ENCODE data around the gene SEZ6L2.
A peak's percentile ranks its signal among the peaks of the same experiment; 100 is the strongest.

Gene SEZ6L2

GRCh38 chr16:29831490-29831889 lies 67.9 kb downstream of the SEZ6L2 start:
- DNase-seq = no peak
- Histone ChIP-seq H3K27me3 (ENCODE audit: insufficient read depth, low read depth, severe bottlenecking) (no peaks in the 10 kb centered on the region), H3K27ac (no peak overlapping the region), H3K36me3 (no peaks in the 10 kb centered on the region), H3K9me3 (ENCODE audit: severe bottlenecking) (no peaks in the 10 kb centered on the region), H3K4me3 (ENCODE audit: low read depth, low read length) (no peak overlapping the region)
- no peak for TF ChIP-seq CTCF (IDR thresholded peaks at IDR 0.05; ENCODE audit: low read depth, low read length)

DNA sequence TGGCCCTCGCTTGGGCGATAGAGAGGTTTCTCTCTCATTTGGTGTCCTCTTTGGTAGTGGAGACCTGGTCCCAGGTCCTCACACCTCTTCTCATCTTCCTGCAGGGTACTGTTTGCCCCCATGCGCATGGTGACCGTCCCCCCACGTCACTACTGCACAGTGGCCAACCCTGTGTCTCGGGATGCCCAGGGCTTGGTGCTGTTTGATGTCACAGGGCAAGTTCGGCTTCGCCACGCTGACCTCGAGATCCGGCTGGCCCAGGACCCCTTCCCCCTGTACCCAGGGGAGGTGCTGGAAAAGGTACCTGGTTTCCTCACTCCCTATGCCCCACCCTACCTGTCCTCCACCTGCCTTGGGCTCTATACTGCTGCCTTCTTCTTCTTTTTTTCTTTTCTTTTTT lies 68.6 kb downstream of the SEZ6L2 start:
- no peak for TF ChIP-seq CTCF (IDR thresholded peaks at IDR 0.05; ENCODE audit: low read depth, low read length)
- H3K27ac ChIP-seq = no peak overlapping the region
- H3K9me3 ChIP-seq (ENCODE audit: severe bottlenecking) = no peaks in the 10 kb centered on the region
- H3K27me3 ChIP-seq (ENCODE audit: insufficient read depth, low read depth, severe bottlenecking) = no peaks in the 10 kb centered on the region
- no peak overlapping the region for H3K4me3 ChIP-seq (ENCODE audit: low read depth, low read length)
- no peaks in the 10 kb centered on the region for H3K36me3 ChIP-seq
- no peak for DNase-seq

GRCh38 chr16:29826342-29826695 lies 73.0 kb downstream of the SEZ6L2 start:
- no peak for DNase-seq
- peak overlapping the region; percentile 98 for H3K27ac ChIP-seq
- no peaks in the 10 kb centered on the region for H3K27me3 ChIP-seq (ENCODE audit: insufficient read depth, low read depth, severe bottlenecking)
- no peak for TF ChIP-seq CTCF (IDR thresholded peaks at IDR 0.05; ENCODE audit: low read depth, low read length)
- H3K36me3 ChIP-seq = no peaks in the 10 kb centered on the region
- no peaks in the 10 kb centered on the region for H3K9me3 ChIP-seq (ENCODE audit: severe bottlenecking)
- H3K4me3 ChIP-seq (ENCODE audit: low read depth, low read length) = no peak overlapping the region

GRCh38 chr16:29825145-29826044 lies 74.0 kb downstream of the SEZ6L2 start:
- no peak for TF ChIP-seq CTCF (IDR thresholded peaks at IDR 0.05; ENCODE audit: low read depth, low read length)
- peak overlapping the region; percentile 12 for H3K4me3 ChIP-seq (ENCODE audit: low read depth, low read length)
- H3K27ac ChIP-seq = peak overlapping the region; percentile 98
- no peaks in the 10 kb centered on the region for H3K27me3 ChIP-seq (ENCODE audit: insufficient read depth, low read depth, severe bottlenecking)
- no peaks in the 10 kb centered on the region; the same call in none of the 2 replicates for H3K36me3 ChIP-seq
- H3K9me3 ChIP-seq (ENCODE audit: severe bottlenecking) = no peaks in the 10 kb centered on the region
- DNase-seq = peak; percentile 97

DNA sequence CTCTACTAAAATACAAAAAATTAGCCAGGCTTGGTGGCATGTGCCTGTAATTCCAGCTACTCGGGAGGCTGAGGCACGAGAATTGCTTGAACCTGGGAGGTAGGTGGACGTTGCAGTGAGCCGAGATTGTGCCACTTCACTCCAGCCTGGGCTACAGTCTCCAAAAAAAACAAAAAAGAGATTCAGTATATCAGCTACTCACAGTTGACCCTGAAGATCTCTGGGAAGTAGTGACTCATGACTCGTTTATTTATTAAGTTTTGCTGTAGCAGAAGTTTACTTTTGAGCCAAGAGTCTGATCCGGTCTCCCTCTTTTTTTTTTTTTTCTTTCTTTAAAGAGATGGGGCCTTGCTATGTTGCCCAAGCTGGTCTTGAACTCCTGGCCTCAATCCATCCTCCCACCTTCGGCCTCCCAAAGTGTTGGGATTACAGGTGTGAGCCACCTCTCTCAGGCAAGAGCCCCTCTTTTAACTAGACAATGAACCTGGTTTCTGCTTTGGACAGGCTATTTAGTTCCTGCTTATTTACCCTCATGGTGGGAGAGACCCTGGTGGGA lies 74.7 kb downstream of the SEZ6L2 start:
- Histone ChIP-seq H3K27me3 (ENCODE audit: insufficient read depth, low read depth, severe bottlenecking) (no peaks in the 10 kb centered on the region), H3K9me3 (ENCODE audit: severe bottlenecking) (no peaks in the 10 kb centered on the region), H3K4me3 (ENCODE audit: low read depth, low read length) (no peak overlapping the region), H3K36me3 (peaks cover 4% of the 10 kb centered on the region), H3K27ac (peak overlapping the region; percentile 98)
- TF ChIP-seq CTCF (IDR thresholded peaks at IDR 0.05; ENCODE audit: low read depth, low read length) = no peak
- DNase-seq = no peak
